HG03045 (cell line): ENCODE measurements around the gene LRRIQ3.
"Not testable (repeated sequence)": the region's sequence is repeated elsewhere in the genome, so short reads cannot be mapped to it uniquely, and the experiment has no call there.

Experiments
- ATAC-seq: cut with Tn5 transposase; IDR thresholded peaks from one replicate; pipeline ENCODE4 v1.9.1; 2021; ENCODE audit warnings: mild to moderate bottlenecking, moderate library complexity; ENCODE audit not compliant: unreplicated experiment

The LRRIQ3 gene

GRCh38 chr1:74197657-74198552, at the start of gene LRRIQ3, which contains the start of gene FPGT:
Gene LRRIQ3 (minus strand): TSS chr1:74198176. CDS start chr1:74183684, 14,492 bp downstream.
Gene FPGT (plus strand): TSS chr1:74198242. CDS start chr1:74198279, 37 bp downstream.
- ATAC-seq, result peak; percentile 97

GRCh38 chr1:74246315-74246714, 48.3 kb upstream of the LRRIQ3 start:
- ATAC-seq, result no peak

GRCh38 chr1:74245168-74245772, 47.3 kb upstream of the LRRIQ3 start:
- ATAC-seq, result no peak

- no peak for ATAC-seq
Observed at GRCh38 chr1:74237787-74238186, 39.8 kb upstream of the LRRIQ3 start.

- ATAC-seq, result no peak
Observed at GRCh38 chr1:74237035-74237434, 39.1 kb upstream of the LRRIQ3 start.

- no peak for ATAC-seq
Observed at GRCh38 chr1:74236440-74236839, 38.5 kb upstream of the LRRIQ3 start.

GRCh38 chr1:74235153-74235552, 37.2 kb upstream of the LRRIQ3 start, which contains the start of gene TNNI3K:
Gene TNNI3K (plus strand): TSS chr1:74235387. CDS start chr1:74235452, 65 bp downstream.
- no peak for ATAC-seq

GRCh38 chr1:74223453-74223852, 25.5 kb upstream of the LRRIQ3 start:
- ATAC-seq, result no peak

- no peak for ATAC-seq
Observed at GRCh38 chr1:74222701-74223100, 24.7 kb upstream of the LRRIQ3 start.

GRCh38 chr1:74215229-74215628, 17.3 kb upstream of the LRRIQ3 start:
- ATAC-seq, result no peak

- no peak for ATAC-seq
Observed at GRCh38 chr1:74205266-74205665, 7.3 kb upstream of the LRRIQ3 start.

- ATAC-seq, result no peak
Observed at GRCh38 chr1:74199504-74199903, 1.5 kb upstream of the LRRIQ3 start.

GRCh38 chr1:74197255-74197654, 721 bp downstream of the LRRIQ3 start:
- ATAC-seq, result no peak

- no peak for ATAC-seq
Observed at GRCh38 chr1:74195339-74195738, 2.6 kb downstream of the LRRIQ3 start.

- ATAC-seq, result no peak
Observed at GRCh38 chr1:74193908-74194307, 4.1 kb downstream of the LRRIQ3 start.

GRCh38 chr1:74180490-74180889, 17.5 kb downstream of the LRRIQ3 start:
- ATAC-seq, result no peak

- ATAC-seq, result not testable (repeated sequence)
Observed at GRCh38 chr1:74174423-74174822, 23.6 kb downstream of the LRRIQ3 start.

- no peak for ATAC-seq
Observed at GRCh38 chr1:74162333-74162732, 35.6 kb downstream of the LRRIQ3 start.

GRCh38 chr1:74161497-74161896, 36.5 kb downstream of the LRRIQ3 start:
- no peak for ATAC-seq

GRCh38 chr1:74160046-74160445, 37.9 kb downstream of the LRRIQ3 start:
- ATAC-seq, result no peak

- no peak for ATAC-seq
Observed at GRCh38 chr1:74145086-74145485, 52.9 kb downstream of the LRRIQ3 start.

- not testable (repeated sequence) for ATAC-seq
Observed at GRCh38 chr1:74117370-74117769, 80.6 kb downstream of the LRRIQ3 start.
